ENCODE measurements around the gene AP5M1.

- no peak for TF ChIP-seq CTCF (conservative IDR thresholded peaks at IDR 0.05)
- no peak for TF ChIP-seq EZH2 (IDR thresholded peaks at IDR 0.05; ENCODE audit: low read depth)
Measured at GRCh38 chr14:57273236-57273635, 4.5 kb downstream of the AP5M1 start.

All from PC-9 (cell line).